BE2C (cell line): ENCODE measurements around the gene GDPD2.

Experiments
- DNase-seq: peaks from one replicate; pipeline ENCODE4 v3.0.0-alpha.2; 2020
- H3K27me3 ChIP-seq: fragments of 250-450 bp; sonication (Bioruptor Pico); 2 replicates; pipeline ENCODE4 v1.5.1; 2020; ENCODE audit warnings: mild to moderate bottlenecking
- H3K36me3 ChIP-seq: fragments of 250-450 bp; sonication (Bioruptor Pico); 2 replicates; pipeline ENCODE4 v1.5.1; 2020; ENCODE audit warnings: mild to moderate bottlenecking
- H3K4me1 ChIP-seq: fragments of 250-450 bp; sonication (Bioruptor Pico); 2 replicates; pipeline ENCODE4 v1.5.1; 2020
- H3K4me3 ChIP-seq: 2 replicates; pipeline ENCODE4 v1.5.1; 2011; ENCODE audit warnings: low read depth, low read length
- H3K9me3 ChIP-seq: fragments of 250-450 bp; sonication (Bioruptor Pico); 2 replicates; pipeline ENCODE4 v1.5.1; 2020
- CTCF ChIP-seq: IDR thresholded peaks from 2 replicates; pipeline ENCODE4 v1.5.1; 2012; ENCODE audit warnings: mild to moderate bottlenecking, low read depth, low read length

The GDPD2 gene

GRCh38 chrX:70410921-70411320 is 12.2 kb upstream of the GDPD2 start:
- no peak overlapping the region for H3K4me3 ChIP-seq
- no peak for DNase-seq
- no peaks in the 10 kb centered on the region for H3K27me3 ChIP-seq
- peaks cover 8% of the 10 kb centered on the region; the same call in 1 of the 2 replicates for H3K36me3 ChIP-seq
- TF ChIP-seq CTCF: no peak
- H3K9me3 ChIP-seq: no peaks in the 10 kb centered on the region
- no peaks in the 10 kb centered on the region for H3K4me1 ChIP-seq

- no peak for TF ChIP-seq CTCF
- no peak for DNase-seq
- peaks cover 3% of the 10 kb centered on the region; the same call in 1 of the 2 replicates for H3K36me3 ChIP-seq
Measured at GRCh38 chrX:70411475-70411874, 11.6 kb upstream of the GDPD2 start.

GRCh38 chrX:70421618-70422017 is 1.5 kb upstream of the GDPD2 start:
- H3K4me1 ChIP-seq: no peaks in the 10 kb centered on the region
- H3K27me3 ChIP-seq: no peaks in the 10 kb centered on the region
- no peak for TF ChIP-seq CTCF
- H3K36me3 ChIP-seq: no peaks in the 10 kb centered on the region
- no peaks in the 10 kb centered on the region for H3K9me3 ChIP-seq
- no peak for DNase-seq
- H3K4me3 ChIP-seq: no peak overlapping the region

More at GRCh38 chrX:70411475-70411874, 11.6 kb upstream of the GDPD2 start:
- no peaks in the 10 kb centered on the region for H3K27me3 ChIP-seq
- no peak overlapping the region for H3K4me3 ChIP-seq
- H3K9me3 ChIP-seq: no peaks in the 10 kb centered on the region
- H3K4me1 ChIP-seq: no peaks in the 10 kb centered on the region

- no peaks in the 10 kb centered on the region for H3K4me1 ChIP-seq
- no peak for DNase-seq
- no peaks in the 10 kb centered on the region for H3K27me3 ChIP-seq
- H3K4me3 ChIP-seq: no peak overlapping the region
- H3K9me3 ChIP-seq: no peaks in the 10 kb centered on the region
- no peak for TF ChIP-seq CTCF
- H3K36me3 ChIP-seq: no peaks in the 10 kb centered on the region
Measured at GRCh38 chrX:70423936-70424675, 992 bp downstream of the GDPD2 start.

GRCh38 chrX:70424801-70425200 is 1.7 kb downstream of the GDPD2 start:
- no peak for TF ChIP-seq CTCF

More at GRCh38 chrX:70424801-70425200, 1.7 kb downstream of the GDPD2 start:
- Histone ChIP-seq H3K27me3 (no peaks in the 10 kb centered on the region), H3K36me3 (no peaks in the 10 kb centered on the region), H3K4me3 (no peak overlapping the region), H3K9me3 (no peaks in the 10 kb centered on the region), H3K4me1 (no peaks in the 10 kb centered on the region)
- no peak for DNase-seq
